GM18499 (cell line): Measurements from ENCODE around the gene FN3K.

Experiments
- ATAC-seq: cut with Tn5 transposase; IDR thresholded peaks from one replicate; pipeline ENCODE4 v1.9.1; 2021; ENCODE audit warnings: moderate number of reproducible peaks; ENCODE audit not compliant: insufficient read depth, unreplicated experiment

Gene FN3K

DNA sequence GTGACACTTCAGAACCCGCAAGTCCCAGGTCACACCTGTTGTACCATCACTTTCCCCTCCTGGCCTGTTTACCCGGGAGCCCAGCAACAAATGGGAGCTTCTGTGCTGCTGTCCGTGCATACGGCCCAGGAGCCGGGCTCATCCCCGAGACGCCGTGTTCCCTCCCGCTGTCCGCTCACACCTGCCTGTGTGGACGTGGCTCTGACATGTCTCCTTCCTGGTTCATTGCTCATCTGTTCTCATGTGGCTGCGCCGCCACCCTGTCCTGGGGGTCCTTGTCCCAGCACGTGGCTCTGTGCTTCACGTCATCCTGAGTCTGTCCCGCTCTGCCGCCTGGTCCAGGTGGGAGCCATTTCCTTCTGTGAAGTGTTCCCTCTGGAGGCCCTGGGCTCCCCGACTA, 54.4 kb downstream of the FN3K start:
- ATAC-seq, result no peak

- ATAC-seq, result no peak
Observed at GRCh38 chr17:82790391-82790790, 55.0 kb downstream of the FN3K start.

DNA sequence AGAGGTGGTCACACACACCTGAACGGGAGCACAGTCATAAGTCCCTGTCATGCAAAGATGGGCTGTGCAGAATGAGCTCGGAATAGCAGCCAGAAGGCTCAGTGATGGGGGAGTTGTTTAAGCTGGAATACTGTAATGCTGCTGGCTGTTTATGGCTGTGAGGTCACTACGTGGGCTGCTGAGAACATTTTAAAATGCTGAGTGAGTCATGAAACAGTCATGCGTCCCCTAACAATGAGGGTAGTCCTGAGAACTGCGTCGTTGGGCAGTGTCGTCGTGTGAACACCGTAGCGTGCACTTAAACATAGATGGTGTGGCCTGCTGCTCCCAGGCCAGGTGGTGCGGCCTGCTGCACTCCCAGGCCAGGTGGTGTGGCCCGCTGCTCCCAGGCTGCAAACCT, 56.1 kb downstream of the FN3K start:
- no peak for ATAC-seq

DNA sequence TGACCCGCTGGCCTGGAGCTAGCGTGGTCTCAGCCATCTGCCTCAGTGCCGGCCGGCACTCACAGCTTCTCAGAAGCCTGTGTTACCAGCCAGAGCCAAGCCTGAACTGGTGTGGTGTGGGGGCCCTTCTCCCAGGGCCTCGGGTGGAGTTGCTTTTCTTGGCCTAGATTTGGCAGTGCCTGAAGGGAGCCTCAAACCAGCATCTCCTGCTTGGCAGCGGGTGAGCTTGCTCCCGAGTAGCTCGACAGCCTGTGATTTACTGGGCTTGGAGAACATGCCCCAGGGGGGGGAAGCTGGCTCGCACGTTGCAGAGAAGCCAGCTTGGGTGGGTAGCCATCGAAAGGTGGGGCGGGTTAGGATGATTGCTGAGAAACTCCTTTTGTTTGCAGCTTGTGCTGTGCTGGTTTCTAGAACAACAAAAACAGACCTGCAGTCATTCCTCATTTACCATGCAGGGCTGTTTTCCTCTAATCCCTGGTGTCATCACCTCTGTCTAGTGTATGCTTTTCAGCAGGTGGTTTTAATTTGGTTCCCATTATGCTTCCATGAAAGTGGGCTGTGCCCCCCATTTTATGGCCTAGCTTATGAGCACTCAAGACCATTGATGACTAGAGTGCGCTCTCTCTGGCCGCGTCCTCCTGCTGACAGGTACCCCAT, 58.7 kb downstream of the FN3K start:
- no peak for ATAC-seq

- ATAC-seq, result no peak
Observed at GRCh38 chr17:82794781-82795482, 59.5 kb downstream of the FN3K start.

GRCh38 chr17:82795615-82796014, 60.2 kb downstream of the FN3K start:
- ATAC-seq, result no peak

DNA sequence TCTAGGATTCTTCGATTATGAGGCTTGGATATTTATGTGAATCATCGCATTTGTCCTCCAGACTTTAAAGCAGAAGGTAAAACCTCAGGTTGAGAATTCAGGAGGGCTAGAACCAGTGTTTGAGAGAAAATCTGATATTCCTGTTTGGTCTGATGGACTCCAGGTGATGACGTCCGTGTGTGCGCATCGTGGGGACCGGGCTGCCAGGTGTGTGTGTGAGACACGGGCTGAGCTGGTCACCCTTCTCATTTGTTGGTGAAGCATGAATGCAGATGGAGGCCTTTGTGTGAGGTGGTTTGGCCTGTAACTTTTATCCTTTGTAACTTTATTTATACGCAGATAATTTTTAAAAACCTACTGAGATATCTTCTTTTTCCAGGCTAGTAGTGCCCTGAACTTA, 61.6 kb downstream of the FN3K start:
- no peak for ATAC-seq

DNA sequence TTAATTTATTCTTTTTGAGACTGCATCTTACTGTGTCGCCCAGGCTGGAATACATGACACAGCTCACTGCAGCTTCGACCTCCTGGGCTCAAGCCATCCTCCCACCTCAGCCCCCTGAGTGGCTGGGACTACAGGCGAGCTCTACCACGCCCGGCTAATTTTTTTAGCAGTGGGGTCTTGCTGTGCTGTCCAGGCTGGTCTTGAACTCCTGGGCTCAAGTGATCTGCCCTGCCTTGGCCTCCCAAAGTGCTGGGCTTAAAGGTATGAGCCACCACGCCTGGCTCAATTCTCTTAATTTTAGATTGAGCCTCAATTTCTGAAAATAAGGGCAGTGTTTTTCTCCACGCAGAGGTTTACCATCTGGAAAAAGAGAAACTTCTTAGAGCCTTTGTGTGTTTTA, 63.3 kb downstream of the FN3K start:
- ATAC-seq, result no peak

DNA sequence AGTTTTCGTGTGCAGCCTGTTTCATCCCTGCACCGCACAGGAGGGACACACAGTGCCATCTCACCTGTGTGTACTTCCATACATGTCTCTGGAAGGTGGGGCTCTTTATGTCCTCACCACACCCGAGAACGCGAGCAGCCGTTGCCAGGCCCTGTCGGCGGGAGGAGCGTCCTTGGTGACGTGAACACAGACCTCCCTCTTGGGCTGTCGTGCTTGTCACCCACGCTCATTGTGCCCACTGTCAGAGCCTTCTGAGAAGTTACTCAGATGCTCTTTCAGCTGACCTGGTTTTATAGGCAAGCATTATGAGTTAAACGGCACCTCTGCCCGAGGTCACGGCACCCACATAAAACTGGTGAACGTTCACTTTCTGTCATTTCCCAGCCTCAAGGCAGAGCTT, 64.2 kb downstream of the FN3K start:
- ATAC-seq, result no peak
